ENCODE results near the gene TACC2. TPM values are rescaled to one million over a fixed set of nuclear protein-coding genes. Genes with fewer than 3 reads are reported as not detected.

TACC2 gene
- total RNA-seq, 2 experiments from 2014 or later: not detected

GRCh38 chr10:122240401-122240800, 251.4 kb downstream of the TACC2 start:
- intact Hi-C loops (cut with micrococcal nuclease): no loop called here
- CTCF ChIA-PET: no interaction called here
- Mint-ChIP-seq H3K4me3 (no peak overlapping the region), H3K27ac (no peak overlapping the region), H3K4me1 (ENCODE audit: low read depth) (no peaks in the 10 kb centered on the region), H3K27me3 (ENCODE audit: low read depth) (no peaks in the 10 kb centered on the region), H3K9me3 (no peaks in the 10 kb centered on the region), H3K36me3 (ENCODE audit: low read depth) (no peaks in the 10 kb centered on the region)
- DNase-seq: no peak

GRCh38 chr10:122241836-122242235, 252.9 kb downstream of the TACC2 start:
- Mint-ChIP-seq H3K4me1 (ENCODE audit: low read depth) (no peaks in the 10 kb centered on the region), H3K27me3 (ENCODE audit: low read depth) (no peaks in the 10 kb centered on the region), H3K9me3 (no peaks in the 10 kb centered on the region), H3K4me3 (no peak overlapping the region), H3K27ac (no peak overlapping the region), H3K36me3 (ENCODE audit: low read depth) (no peaks in the 10 kb centered on the region)
- DNase-seq: no peak
- intact Hi-C loops (cut with micrococcal nuclease): no loop called here
- CTCF ChIA-PET: no interaction called here

GRCh38 chr10:122243550-122243949, 254.6 kb downstream of the TACC2 start:
- CTCF ChIA-PET: interaction anchor here (1.0 kb wide), 1 partner anchor 55 kb away, joined by 3 read pairs; no protein-coding TSS in a partner anchor
- Mint-ChIP-seq H3K4me1 (ENCODE audit: low read depth) (no peaks in the 10 kb centered on the region), H3K36me3 (ENCODE audit: low read depth) (no peaks in the 10 kb centered on the region), H3K9me3 (no peaks in the 10 kb centered on the region), H3K4me3 (no peak overlapping the region), H3K27ac (no peak overlapping the region), H3K27me3 (ENCODE audit: low read depth) (no peaks in the 10 kb centered on the region)
- DNase-seq: no peak
- intact Hi-C loops (cut with micrococcal nuclease): no loop called here

GRCh38 chr10:122244001-122244975, 255.3 kb downstream of the TACC2 start:
- Mint-ChIP-seq H3K9me3 (no peaks in the 10 kb centered on the region), H3K27me3 (ENCODE audit: low read depth) (no peaks in the 10 kb centered on the region), H3K36me3 (ENCODE audit: low read depth) (no peaks in the 10 kb centered on the region), H3K4me1 (ENCODE audit: low read depth) (no peaks in the 10 kb centered on the region), H3K4me3 (no peak overlapping the region), H3K27ac (no peak overlapping the region)
- intact Hi-C loops (cut with micrococcal nuclease): no loop called here
- CTCF ChIA-PET: no interaction called here
- no peak for DNase-seq

GRCh38 chr10:122245136-122245535, 256.2 kb downstream of the TACC2 start:
- H3K4me3 Mint-ChIP-seq: no peak overlapping the region
- CTCF ChIA-PET: no interaction called here

GRCh38 chr10:122245897-122246296, 256.9 kb downstream of the TACC2 start:
- no peak for DNase-seq
- intact Hi-C loops (cut with micrococcal nuclease): no loop called here
- CTCF ChIA-PET: no interaction called here
- Mint-ChIP-seq H3K4me1 (ENCODE audit: low read depth) (no peaks in the 10 kb centered on the region), H3K9me3 (no peaks in the 10 kb centered on the region), H3K27ac (no peak overlapping the region), H3K27me3 (ENCODE audit: low read depth) (no peaks in the 10 kb centered on the region), H3K36me3 (ENCODE audit: low read depth) (no peaks in the 10 kb centered on the region), H3K4me3 (no peak overlapping the region)

More at GRCh38 chr10:122245136-122245535, 256.2 kb downstream of the TACC2 start:
- no peak for DNase-seq
- no peaks in the 10 kb centered on the region for H3K27me3 Mint-ChIP-seq (ENCODE audit: low read depth)
- no peaks in the 10 kb centered on the region for H3K36me3 Mint-ChIP-seq (ENCODE audit: low read depth)
- H3K4me1 Mint-ChIP-seq (ENCODE audit: low read depth): no peaks in the 10 kb centered on the region
- intact Hi-C loops (cut with micrococcal nuclease): no loop called here
- H3K9me3 Mint-ChIP-seq: no peaks in the 10 kb centered on the region
- no peak overlapping the region for H3K27ac Mint-ChIP-seq

GRCh38 chr10:122246830-122247520, 258.0 kb downstream of the TACC2 start:
- Mint-ChIP-seq H3K27ac (no peak overlapping the region), H3K36me3 (ENCODE audit: low read depth) (no peaks in the 10 kb centered on the region), H3K27me3 (ENCODE audit: low read depth) (no peaks in the 10 kb centered on the region), H3K4me3 (no peak overlapping the region), H3K4me1 (ENCODE audit: low read depth) (no peaks in the 10 kb centered on the region), H3K9me3 (no peaks in the 10 kb centered on the region)
- DNase-seq: no peak
- CTCF ChIA-PET: no interaction called here
- intact Hi-C loops (cut with micrococcal nuclease): no loop called here

- CTCF ChIA-PET: no interaction called here
- Mint-ChIP-seq H3K27ac (no peak overlapping the region), H3K4me1 (ENCODE audit: low read depth) (no peaks in the 10 kb centered on the region), H3K36me3 (ENCODE audit: low read depth) (no peaks in the 10 kb centered on the region), H3K9me3 (no peaks in the 10 kb centered on the region), H3K27me3 (ENCODE audit: low read depth) (no peaks in the 10 kb centered on the region), H3K4me3 (no peak overlapping the region)
- intact Hi-C loops (cut with micrococcal nuclease): no loop called here
- no peak for DNase-seq
Measured at GRCh38 chr10:122248356-122249302, 259.7 kb downstream of the TACC2 start.

GRCh38 chr10:122249303-122249850, 260.4 kb downstream of the TACC2 start:
- no peaks in the 10 kb centered on the region for H3K36me3 Mint-ChIP-seq (ENCODE audit: low read depth)
- CTCF ChIA-PET: no interaction called here
- no peak overlapping the region for H3K27ac Mint-ChIP-seq
- H3K27me3 Mint-ChIP-seq (ENCODE audit: low read depth): no peaks in the 10 kb centered on the region
- H3K9me3 Mint-ChIP-seq: no peaks in the 10 kb centered on the region
- intact Hi-C loops (cut with micrococcal nuclease): no loop called here
- no peaks in the 10 kb centered on the region for H3K4me1 Mint-ChIP-seq (ENCODE audit: low read depth)
- no peak for DNase-seq
- no peak overlapping the region for H3K4me3 Mint-ChIP-seq

GRCh38 chr10:122249991-122250750, 261.2 kb downstream of the TACC2 start:
- CTCF ChIA-PET: no interaction called here
- Mint-ChIP-seq H3K27me3 (ENCODE audit: low read depth) (no peaks in the 10 kb centered on the region), H3K9me3 (no peaks in the 10 kb centered on the region), H3K4me1 (ENCODE audit: low read depth) (no peaks in the 10 kb centered on the region), H3K36me3 (ENCODE audit: low read depth) (no peaks in the 10 kb centered on the region), H3K4me3 (no peak overlapping the region), H3K27ac (no peak overlapping the region)
- intact Hi-C loops (cut with micrococcal nuclease): no loop called here
- no peak for DNase-seq

GRCh38 chr10:122251459-122252255, 262.7 kb downstream of the TACC2 start:
- Mint-ChIP-seq H3K4me3 (no peak overlapping the region), H3K36me3 (ENCODE audit: low read depth) (no peaks in the 10 kb centered on the region), H3K9me3 (no peaks in the 10 kb centered on the region), H3K27me3 (ENCODE audit: low read depth) (no peaks in the 10 kb centered on the region), H3K27ac (no peak overlapping the region), H3K4me1 (ENCODE audit: low read depth) (no peaks in the 10 kb centered on the region)
- CTCF ChIA-PET: no interaction called here
- intact Hi-C loops (cut with micrococcal nuclease): no loop called here
- no peak for DNase-seq
